Stomach (tissue), 9 donors: ENCODE data around the gene GSC. TPM values are rescaled to one million over a fixed set of nuclear protein-coding genes. Genes with fewer than 3 reads are reported as not detected.

Experiments
- DNase-seq, 2 donors: peaks; one replicate each; pipeline versions ENCODE4 v3.0.0 to v3.0.0-alpha.2; 2013 to 2019
- H3K27ac ChIP-seq, 5 donors: fragments of 200-600 bp in 4 of 5; sonication (generic) in 4 of 5; one replicate each; pipeline ENCODE4 v1.5.1; 2013 to 2019; ENCODE audit warnings: mild to moderate bottlenecking in 1 of 5, moderate library complexity in 1 of 5
- H3K27me3 ChIP-seq, 3 donors: fragments of 200-600 bp; sonication (generic); one replicate each; pipeline ENCODE4 v1.5.1; 2017 to 2019; ENCODE audit warnings: mixed run types in 1 of 3
- H3K36me3 ChIP-seq, 4 donors: fragments of 200-600 bp; sonication (generic); 1 replicate in 3 of 4; 2 replicates in 1 of 4; pipeline ENCODE4 v1.5.1; 2016 to 2019
- H3K4me1 ChIP-seq, 4 donors: fragments of 200-600 bp; sonication (generic); one replicate each; pipeline ENCODE4 v1.5.1; 2016 to 2019
- H3K4me3 ChIP-seq, 4 donors: fragments of 200-600 bp; sonication (generic) in 3 of 4; one replicate each; pipeline ENCODE4 v1.5.1; 2016 to 2019; ENCODE audit warnings: mild to moderate bottlenecking in 1 of 4
- H3K9me3 ChIP-seq, 4 donors: fragments of 200-600 bp; sonication (generic); one replicate each; pipeline ENCODE4 v1.5.1; 2016 to 2019
- EP300 ChIP-seq: sonication (generic); formaldehyde crosslinking; IDR thresholded peaks from one replicate; pipeline ENCODE4 v1.6.1; 2017; ENCODE audit warnings: antibody characterized with exemption
- POLR2A ChIP-seq, 4 donors: fragments of 450-650 bp; IDR thresholded peaks; one replicate each; pipeline ENCODE4 v1.6.1; 2016; ENCODE audit warnings: antibody characterized with exemption in 4 of 4, control low read depth in 2 of 4, mild to moderate bottlenecking in 1 of 4, moderate library complexity in 1 of 4
- POLR2AphosphoS5 ChIP-seq, 3 donors: sonication (generic); formaldehyde crosslinking; IDR thresholded peaks; one replicate each; pipeline ENCODE4 v1.6.1; 2016; ENCODE audit warnings: antibody characterized with exemption in 3 of 3
- WGBS, 5 donors: extraction: QIAGEN DNeasy Blood & Tissue Kit in 3 of 5; methylation state at CpG; one replicate each; pipeline versions ENCODE4 v1.1.5 to v1.1.7; 2013 to 2018; 5-methylcytosine and 5-hydroxymethylcytosine counted together
- intact Hi-C: fragments of 100-400 bp; cut with DNase I; formaldehyde crosslinking; loops from one replicate; pipeline ENCODE4 v1.15.1; 2023; ENCODE audit warnings: low total_unique reads
- polyA plus RNA-seq, 3 donors: library from polyadenylated mRNA; stranded (reverse); fragments of 200-250 nt; gene quantifications; one replicate each; pipeline ENCODE4 v1.2.3, GENCODE V29; 2013
- total RNA-seq, 5 donors: library from RNA; depleted of rRNA; stranded (reverse); fragments of >200 nt; gene quantifications; one replicate each; pipeline versions ENCODE4 v1.1.0 to v1.2.3, GENCODE V29; 2014 to 2016
- TF ChIP-seq, protein P1 (sequence below), 7 experiments: fragments of 450-650 bp in 4 of 7; fragments of 200-600 bp in 3 of 7; sonication (generic) in 3 of 7; IDR thresholded peaks; one replicate each; pipeline ENCODE4 v1.5.1; 2016 to 2019; ENCODE audit warnings: antibody characterized with exemption in 7 of 7, control low read depth in 2 of 7, mild to moderate bottlenecking in 1 of 7
- donor health status: healthy with polysubstance abuse.
- donor health status: Bipolar disorder and iron deficiency.
- donor health status: healthy.

Gene GSC
- total and polyA plus RNA-seq, 8 donors, result 0.25 TPM; not detected in 7

DNA sequence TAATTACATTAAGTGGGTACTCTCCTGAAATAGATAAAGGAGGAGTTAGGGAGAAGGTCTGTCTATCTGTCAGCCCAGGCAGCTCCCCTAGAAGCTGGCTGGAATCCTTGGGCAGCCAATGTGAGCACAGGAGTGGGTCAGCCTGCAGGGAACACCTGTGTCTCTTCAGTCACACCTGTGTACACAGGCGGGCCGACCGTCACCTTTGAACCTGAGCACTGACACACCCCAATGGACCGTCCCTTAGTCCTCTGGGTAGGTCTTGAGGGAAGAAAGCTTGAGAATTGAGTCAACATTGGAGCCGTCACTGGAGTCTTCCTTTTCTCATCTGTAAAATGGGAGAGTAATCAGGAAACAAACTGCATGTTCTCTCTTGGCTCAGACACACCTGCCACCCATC is 9.8 kb upstream of the GSC start:
- intact Hi-C loops, result no loop called here
- Histone ChIP-seq H3K27ac (no peak overlapping the region), H3K4me3 (no peak overlapping the region), H3K9me3 (no peaks in the 10 kb centered on the region), H3K27me3 (peaks cover 6 to 80% (median 37%) of the 10 kb centered on the region in 3 donors), H3K36me3 (no peaks in the 10 kb centered on the region), H3K4me1 (peaks cover 0 to 11% (median 5%) of the 10 kb centered on the region in 4 donors)
- WGBS, 5 donors, result 51 to 80% (median 72%) methylated on average over 5 of the region's 5 CpGs
- no peak for DNase-seq
- TF ChIP-seq, protein P1, sequence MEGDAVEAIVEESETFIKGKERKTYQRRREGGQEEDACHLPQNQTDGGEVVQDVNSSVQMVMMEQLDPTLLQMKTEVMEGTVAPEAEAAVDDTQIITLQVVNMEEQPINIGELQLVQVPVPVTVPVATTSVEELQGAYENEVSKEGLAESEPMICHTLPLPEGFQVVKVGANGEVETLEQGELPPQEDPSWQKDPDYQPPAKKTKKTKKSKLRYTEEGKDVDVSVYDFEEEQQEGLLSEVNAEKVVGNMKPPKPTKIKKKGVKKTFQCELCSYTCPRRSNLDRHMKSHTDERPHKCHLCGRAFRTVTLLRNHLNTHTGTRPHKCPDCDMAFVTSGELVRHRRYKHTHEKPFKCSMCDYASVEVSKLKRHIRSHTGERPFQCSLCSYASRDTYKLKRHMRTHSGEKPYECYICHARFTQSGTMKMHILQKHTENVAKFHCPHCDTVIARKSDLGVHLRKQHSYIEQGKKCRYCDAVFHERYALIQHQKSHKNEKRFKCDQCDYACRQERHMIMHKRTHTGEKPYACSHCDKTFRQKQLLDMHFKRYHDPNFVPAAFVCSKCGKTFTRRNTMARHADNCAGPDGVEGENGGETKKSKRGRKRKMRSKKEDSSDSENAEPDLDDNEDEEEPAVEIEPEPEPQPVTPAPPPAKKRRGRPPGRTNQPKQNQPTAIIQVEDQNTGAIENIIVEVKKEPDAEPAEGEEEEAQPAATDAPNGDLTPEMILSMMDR (IDR thresholded peaks at IDR 0.05), result no peak
- TF ChIP-seq POLR2AphosphoS5 (IDR thresholded peaks at IDR 0.05) (no peak), POLR2A (IDR thresholded peaks at IDR 0.05) (no peak), EP300 (no peak)

DNA sequence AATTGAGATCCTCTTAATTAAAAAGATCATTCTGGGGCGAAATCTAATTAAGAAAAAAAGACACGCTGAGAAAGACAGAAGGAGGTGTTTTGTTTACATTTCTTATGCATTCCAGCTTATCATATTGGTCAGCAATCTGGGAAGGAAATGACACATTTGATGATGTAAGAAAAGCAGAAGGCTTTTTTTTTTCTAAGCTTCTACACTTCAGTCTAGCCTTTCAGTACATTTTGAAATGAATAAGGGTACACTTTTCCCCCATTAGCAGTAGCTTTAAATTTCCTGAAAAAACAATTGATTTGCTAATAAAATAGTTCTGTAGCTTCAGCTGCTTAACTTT is 5.9 kb upstream of the GSC start:
- H3K9me3 ChIP-seq, result peaks cover 0 to 19% (median 5%) of the 10 kb centered on the region in 4 donors
- no peak for DNase-seq
- H3K27me3 ChIP-seq, result peaks cover 37 to 100% (median 73%) of the 10 kb centered on the region in 3 donors
- intact Hi-C loops, result no loop called here
- peaks cover 0 to 31% (median 5%) of the 10 kb centered on the region in 4 donors for H3K4me1 ChIP-seq
- no peak overlapping the region for H3K4me3 ChIP-seq
- no peaks in the 10 kb centered on the region for H3K36me3 ChIP-seq
- no peak for TF ChIP-seq EP300
- TF ChIP-seq, protein P1 (IDR thresholded peaks at IDR 0.05), result no peak
- TF ChIP-seq POLR2AphosphoS5 (IDR thresholded peaks at IDR 0.05), result no peak
- TF ChIP-seq POLR2A (IDR thresholded peaks at IDR 0.05), result no peak
- WGBS, 5 donors, result 2 to 10% (median 6%) methylated on average over 2 of the region's 2 CpGs
- H3K27ac ChIP-seq, result no peak overlapping the region

DNA sequence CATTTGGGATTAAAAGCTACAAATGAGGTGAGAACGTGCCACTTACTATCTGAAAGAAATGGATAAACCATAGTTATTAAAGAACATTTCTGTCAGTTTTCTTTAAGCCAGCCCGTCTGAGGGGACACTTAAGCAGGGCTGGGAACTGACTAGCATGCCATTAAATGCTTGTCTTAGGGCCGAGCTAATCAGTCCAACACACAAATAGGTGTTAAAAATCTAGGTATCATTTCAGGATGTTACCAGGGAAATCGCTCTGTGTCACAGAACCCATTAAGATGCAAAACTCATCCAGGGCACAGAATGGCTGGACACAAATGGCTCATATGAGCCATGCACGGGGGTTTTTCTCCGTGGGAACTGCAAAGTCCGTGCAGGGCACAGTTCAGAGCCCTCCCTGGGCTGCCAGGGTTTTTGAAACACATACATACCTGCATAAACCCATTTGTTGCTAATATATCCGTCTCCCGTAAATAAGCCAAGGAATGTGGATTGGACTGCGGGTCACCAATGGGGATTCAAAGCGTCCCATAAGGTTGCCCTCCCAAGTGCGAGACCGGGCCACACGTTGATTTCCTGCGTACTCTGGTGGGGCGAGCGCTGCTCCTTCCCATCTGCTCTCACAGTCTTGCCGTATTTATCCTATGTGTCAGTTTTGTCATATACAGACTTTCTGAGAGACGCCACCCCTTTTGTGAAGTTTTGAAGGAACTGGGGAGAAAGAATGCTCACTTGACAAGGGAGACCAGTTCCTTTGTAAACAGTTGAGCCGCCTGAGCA is 5.4 kb upstream of the GSC start:
- Histone ChIP-seq H3K36me3 (no peaks in the 10 kb centered on the region), H3K27ac (no peak overlapping the region), H3K9me3 (peaks cover 0 to 19% (median 5%) of the 10 kb centered on the region in 4 donors), H3K4me3 (no peak overlapping the region), H3K27me3 (peaks cover 41 to 100% (median 78%) of the 10 kb centered on the region in 3 donors), H3K4me1 (peaks cover 2 to 37% (median 9%) of the 10 kb centered on the region in 4 donors)
- intact Hi-C loops, result no loop called here
- peak in 1 of 2 donors; percentile 7 for DNase-seq
- TF ChIP-seq POLR2AphosphoS5 (IDR thresholded peaks at IDR 0.05) (no peak), EP300 (no peak)
- 7 to 14% (median 10%) methylated on average over 20 of the region's 20 CpGs for WGBS, 5 donors

DNA sequence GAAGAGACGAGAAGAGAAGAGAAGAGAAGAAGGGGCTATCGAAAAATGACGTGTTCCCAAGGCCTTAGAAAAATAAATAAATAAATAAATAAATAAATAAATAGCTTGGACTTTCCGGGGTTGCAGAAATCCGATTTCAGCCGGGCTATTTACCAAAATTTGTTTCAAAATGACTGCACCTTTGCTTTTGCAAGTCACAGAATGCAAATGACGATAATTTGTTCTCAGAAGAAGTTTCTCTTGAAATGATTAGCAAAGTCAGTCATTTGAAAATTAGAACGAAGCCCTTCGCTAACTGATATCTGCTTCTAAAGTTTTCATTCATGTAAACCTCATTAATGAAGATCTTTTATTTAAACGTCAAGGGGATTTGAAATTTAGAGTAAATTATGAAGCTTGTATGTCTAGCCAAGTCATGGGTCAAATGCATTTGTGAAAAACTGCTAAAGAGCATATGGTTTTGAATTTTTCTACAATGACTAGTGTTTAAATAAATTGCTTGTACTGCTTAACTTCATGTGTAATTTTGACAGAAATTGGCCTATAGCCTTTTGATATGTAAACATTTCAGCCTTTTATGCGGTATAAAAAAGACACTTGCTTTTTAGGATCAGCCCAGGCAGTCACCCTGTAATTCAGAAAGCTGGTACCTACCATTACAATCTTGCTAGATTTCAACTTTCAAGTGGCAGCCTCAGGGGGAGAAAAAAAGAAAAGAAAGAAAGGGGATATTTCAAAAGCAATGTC is 4.6 kb upstream of the GSC start:
- TF ChIP-seq EP300 (no peak), POLR2AphosphoS5 (IDR thresholded peaks at IDR 0.05) (no peak), POLR2A (IDR thresholded peaks at IDR 0.05) (no peak)
- TF ChIP-seq, protein P1 (IDR thresholded peaks at IDR 0.05), result no peak
- intact Hi-C loops, result no loop called here
- Histone ChIP-seq H3K27ac (no peak overlapping the region), H3K27me3 (peaks cover 49 to 100% (median 86%) of the 10 kb centered on the region in 3 donors), H3K4me1 (peaks cover 10 to 44% (median 17%) of the 10 kb centered on the region in 4 donors), H3K4me3 (no peak overlapping the region), H3K36me3 (no peaks in the 10 kb centered on the region), H3K9me3 (peaks cover 0 to 19% (median 5%) of the 10 kb centered on the region in 4 donors)
- 11 to 15% (median 14%) methylated on average over 11 of the region's 11 CpGs for WGBS, 5 donors
- DNase-seq, result peak in 1 of 2 donors; percentile 7
